D341Med (cell line): ENCODE data around the gene ATG101.
A peak's percentile ranks its signal among the peaks of the same experiment; 100 is the strongest.

ENCODE experiments used
- DNase-seq: peaks from one replicate; pipeline ENCODE4 v3.0.0; 2012; ENCODE audit warnings: low spot score

Gene ATG101

DNA sequence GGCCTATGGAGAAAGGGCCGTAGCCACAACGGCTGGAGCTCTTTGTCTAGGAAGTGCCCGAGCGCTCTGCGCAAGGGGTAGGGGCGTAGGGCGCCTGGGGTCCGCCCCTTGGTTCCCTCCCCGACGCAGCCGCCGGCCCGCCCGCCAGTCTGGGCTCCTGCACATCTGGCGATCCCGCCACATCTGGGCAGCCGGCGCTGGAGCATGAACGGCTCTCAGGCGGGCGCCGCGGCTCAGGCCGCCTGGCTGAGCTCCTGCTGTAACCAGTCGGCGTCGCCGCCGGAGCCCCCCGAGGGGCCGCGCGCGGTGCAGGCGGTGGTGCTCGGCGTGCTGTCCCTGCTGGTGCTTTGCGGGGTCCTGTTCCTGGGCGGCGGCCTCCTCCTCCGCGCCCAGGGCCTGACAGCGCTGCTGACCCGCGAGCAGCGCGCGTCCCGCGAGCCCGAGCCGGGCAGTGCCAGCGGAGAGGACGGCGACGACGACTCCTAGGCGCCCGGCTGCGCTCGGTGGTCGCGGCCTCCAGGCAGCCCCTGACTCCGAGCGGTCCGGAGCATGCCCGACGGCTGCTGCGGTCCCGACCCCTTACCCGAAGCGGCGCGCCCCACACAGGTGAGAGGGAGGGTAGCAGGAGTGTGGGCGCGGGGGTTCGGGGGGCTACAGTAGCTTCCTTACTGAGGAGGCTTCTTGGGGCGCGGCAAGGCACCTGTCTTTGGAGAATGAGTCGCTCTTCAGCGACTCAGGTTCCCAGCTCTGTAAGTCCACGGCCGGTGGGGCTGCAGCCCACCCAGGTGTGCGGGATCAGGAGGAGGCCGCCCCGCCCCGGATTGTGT is 10.0 kb downstream of the ATG101 start, which contains the start of gene SMIM41:
Gene SMIM41 (plus strand): TSS at position 129 of the 827 bp plus-strand sequence. CDS start 76 bp downstream, at position 205.
- DNase-seq, result peak; percentile 30

DNA sequence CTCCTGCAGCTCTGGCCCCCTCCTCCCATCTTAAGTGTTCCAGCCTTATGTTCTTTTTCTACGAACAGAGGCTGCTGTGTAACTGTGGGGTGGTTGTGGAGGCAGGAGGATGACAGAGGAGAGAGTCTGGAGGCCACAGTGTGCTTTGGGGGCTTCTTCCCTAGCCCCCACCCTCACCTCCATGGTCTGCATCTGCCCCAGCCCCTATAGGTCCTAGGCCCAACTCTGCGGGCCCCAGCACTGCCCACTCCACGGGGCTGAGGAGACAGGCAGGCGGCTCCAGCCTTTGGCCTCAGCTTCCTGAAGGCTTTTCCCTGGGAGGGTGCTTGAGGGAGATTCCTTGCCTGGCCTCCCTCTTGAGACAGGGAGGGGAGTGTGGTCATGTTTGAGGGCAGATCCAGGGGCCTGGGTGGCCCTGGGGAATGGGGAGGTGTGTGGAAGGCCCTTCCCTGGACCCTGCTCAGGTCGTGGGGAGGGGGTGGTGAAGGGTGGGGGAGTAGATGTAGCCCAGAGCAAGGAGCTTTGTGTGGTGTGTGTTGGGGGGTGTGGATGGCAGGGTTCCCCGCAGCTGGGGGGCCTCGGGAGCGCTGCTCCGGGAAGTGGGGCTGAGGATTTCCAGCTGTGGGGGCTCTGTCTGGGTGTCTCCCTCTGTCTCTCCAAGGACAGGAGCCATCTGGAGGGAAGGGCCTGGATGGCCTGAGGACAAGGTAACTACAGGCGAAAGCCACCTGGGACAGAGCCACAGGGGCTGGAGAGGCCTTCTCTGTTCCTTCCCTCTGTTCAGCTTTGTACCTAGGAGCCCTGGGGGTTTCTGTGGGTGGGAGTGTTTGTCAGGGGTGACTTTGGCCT is 10.8 kb downstream of the ATG101 start:
- DNase-seq, result peak; percentile 24

DNA sequence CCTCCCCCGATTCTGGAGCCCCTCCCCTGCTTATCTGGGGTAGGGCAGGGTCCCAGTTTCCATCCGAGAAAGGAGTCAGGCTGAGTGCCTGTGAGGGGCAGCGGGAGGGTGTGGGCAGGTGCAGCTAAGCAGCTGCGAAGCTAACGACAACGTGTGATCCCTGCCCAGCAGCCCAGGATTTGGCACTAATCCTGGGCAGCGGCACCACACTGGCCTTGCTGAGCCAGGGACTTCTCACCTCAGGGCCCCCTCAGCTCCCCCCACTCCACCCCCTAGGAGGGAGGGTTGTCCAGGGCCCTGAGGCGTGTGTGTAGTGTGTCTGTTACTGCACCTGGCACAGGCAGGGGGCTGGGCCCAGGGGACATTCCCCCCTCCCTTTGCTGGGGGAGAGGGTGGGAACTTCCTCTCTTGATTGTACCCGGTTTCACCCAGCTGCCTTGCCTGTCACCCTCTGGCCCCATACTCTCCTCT is 11.5 kb downstream of the ATG101 start:
- no peak for DNase-seq

DNA sequence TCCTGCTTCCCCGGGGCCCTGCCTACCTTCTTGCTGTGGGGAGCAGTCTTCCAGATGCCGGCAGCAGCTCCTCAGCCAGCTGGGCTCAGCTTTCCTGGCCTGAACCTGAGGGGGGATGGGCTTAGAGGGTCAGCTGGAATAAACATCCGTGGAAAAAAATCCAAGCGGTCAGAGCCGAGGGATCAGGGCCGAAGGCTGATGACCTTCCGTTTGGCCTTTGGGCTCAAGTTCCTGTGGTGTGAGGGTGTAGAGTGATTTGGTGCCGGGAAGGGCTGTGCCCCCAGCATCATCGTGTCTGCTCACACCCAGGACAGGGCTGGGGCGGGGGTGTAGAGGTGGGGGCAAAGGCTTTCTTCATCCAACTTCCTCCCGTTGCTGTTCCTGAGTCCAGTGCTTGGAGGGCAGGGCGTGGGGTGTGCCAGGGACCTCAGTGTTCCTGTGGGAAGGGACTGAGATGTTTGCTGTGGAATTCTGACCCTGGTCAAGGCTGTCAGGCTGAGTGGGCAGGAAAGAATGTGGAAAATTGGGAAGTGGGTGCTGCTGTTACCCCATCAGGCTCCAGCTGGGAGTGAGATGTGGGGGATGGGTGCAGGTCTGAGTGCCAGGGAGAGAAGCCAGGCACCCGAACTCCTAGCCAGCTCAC is 12.4 kb downstream of the ATG101 start:
- DNase-seq, result no peak

DNA sequence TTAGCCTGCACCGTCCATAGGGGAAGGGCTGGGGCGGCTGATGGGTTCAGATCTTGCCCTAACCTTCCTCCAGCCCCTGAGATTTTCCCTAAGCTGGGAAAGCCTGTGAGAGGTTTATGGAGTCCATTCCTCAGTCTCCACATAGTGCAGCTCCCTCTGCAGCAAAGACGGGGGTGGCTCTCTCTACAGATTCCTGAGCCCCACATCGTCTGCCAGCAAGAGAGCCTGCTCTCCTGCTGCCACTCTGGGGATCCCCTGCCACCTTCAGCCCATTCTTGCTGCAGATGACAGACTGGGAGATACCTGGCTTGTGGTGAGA is 12.8 kb downstream of the ATG101 start:
- DNase-seq, result no peak

DNA sequence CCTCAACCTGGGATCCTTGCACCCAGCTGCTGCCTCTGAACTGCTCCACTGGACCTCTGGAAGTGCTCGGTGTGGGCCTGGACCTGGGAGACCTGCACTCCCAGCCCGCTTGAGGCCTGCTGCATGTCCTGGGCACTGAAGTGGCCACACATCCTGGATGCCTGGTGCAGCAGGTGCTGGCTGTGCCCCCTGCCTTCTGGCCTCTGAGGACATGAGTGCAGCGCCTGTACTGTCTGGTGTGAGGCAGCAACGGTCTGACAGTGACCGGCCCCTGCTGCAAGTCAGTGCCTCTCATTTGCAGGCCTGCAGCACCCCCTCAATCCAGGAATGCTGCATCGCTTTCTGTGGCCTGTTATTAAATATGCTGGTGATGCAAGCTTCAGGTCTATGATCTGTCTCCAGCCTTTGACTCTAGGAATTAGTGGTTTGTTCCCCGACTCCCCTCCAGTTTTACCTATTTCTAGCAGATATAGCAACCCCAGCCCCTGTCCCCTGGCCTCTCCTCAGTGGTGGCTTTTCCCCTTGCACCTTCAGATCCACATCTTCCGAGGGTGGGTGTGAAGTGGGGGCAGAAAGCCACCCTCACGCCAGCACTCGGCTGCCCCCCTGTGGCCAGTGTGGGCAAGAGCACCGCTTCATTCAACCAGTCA is 13.3 kb downstream of the ATG101 start:
- DNase-seq, result peak; percentile 88

DNA sequence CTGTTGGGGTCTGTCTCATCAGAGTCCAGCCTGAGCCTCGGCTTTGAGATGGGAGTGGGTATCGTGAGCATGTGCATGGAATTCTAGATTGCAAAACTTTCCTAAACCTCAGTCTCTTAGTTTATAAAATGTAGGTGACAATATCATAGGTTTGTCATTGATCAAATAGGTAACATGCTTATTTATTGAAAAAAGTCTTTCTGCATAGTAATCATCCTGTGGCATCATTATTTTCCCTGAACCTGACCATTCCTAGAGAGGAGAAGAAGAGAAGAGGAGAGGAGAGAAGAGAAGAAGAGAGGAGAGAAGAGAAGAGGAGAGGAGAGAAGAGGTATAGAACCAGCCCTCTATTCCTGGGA is 13.8 kb downstream of the ATG101 start:
- DNase-seq, result no peak

DNA sequence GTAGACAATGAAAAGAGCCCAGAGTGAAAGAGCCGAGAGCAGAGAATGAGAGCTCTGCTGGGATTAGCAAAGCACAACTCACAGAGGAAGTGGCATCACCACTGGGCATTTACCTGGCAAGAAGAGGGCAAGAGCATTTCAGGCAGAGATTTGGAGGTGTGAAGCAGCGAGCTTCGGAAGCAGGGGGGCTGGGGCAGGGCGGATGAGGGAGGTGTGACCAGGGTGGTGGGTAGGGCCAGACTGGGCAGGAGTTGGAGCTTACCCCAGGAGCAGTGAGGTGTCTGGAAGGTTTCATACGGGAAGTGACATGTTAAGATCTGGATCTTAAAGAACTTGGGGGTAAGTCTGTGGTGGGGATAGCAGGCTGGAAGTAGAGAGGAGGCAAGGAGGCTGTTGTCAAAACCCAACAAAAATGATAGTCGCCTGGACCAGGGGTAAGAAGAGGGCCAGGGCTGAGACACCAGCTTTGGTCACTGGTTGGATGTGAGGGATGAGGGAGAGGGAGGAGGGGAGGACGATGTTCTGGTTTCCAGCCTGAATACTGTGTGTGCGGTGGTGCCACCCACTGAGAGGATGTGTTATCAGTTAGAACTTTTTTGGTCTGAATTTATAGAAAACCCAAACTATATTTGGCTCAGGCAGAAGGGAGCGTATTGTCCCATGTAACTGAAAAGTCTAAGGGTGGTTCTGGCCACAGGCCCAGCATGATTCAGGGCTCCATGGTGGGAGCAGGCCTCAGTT is 14.9 kb downstream of the ATG101 start:
- DNase-seq, result no peak

DNA sequence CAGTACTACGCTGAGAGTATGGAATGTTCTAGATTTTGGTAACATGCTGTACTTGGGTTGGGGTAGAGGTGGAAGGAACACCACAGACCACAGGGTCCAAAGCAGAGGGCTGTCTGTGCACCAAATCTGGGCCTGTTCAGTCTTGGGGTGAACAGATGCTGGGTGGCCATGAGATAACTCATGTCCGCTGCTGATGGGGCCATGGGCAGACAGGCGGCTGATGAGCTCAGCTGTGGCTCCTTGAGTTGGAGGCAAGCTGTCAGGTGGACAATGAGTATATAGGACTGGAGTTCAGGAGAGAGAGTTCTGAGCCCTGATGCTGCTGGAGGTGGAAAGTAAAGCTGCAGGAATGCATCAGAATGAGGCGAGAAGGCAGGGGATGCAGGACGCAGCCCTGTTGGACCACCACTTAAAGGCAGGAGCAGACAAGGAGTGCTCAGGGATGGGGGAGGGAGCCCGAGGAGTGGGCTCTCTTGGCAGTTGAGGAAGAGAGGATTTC is 16.0 kb downstream of the ATG101 start:
- DNase-seq, result peak; percentile 18

DNA sequence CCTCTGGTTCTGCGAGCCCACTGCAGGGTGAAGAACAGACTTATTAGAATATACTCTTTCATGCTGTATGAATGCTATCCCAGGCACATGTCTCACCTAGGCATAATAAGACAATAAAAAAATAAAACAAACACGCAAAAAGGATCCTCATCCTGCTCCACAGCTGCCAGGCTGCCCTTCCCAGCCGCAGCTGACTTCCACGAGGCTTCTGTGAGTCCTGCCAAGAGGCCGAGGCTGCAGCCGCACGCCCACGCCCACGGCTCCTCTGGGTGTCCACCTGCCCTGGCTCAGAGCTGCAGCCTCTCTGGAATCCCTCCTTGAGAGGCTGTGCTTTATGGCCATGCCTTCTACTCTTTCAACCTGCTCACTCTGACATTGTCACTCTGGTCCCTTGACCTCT is 16.6 kb downstream of the ATG101 start:
- no peak for DNase-seq

DNA sequence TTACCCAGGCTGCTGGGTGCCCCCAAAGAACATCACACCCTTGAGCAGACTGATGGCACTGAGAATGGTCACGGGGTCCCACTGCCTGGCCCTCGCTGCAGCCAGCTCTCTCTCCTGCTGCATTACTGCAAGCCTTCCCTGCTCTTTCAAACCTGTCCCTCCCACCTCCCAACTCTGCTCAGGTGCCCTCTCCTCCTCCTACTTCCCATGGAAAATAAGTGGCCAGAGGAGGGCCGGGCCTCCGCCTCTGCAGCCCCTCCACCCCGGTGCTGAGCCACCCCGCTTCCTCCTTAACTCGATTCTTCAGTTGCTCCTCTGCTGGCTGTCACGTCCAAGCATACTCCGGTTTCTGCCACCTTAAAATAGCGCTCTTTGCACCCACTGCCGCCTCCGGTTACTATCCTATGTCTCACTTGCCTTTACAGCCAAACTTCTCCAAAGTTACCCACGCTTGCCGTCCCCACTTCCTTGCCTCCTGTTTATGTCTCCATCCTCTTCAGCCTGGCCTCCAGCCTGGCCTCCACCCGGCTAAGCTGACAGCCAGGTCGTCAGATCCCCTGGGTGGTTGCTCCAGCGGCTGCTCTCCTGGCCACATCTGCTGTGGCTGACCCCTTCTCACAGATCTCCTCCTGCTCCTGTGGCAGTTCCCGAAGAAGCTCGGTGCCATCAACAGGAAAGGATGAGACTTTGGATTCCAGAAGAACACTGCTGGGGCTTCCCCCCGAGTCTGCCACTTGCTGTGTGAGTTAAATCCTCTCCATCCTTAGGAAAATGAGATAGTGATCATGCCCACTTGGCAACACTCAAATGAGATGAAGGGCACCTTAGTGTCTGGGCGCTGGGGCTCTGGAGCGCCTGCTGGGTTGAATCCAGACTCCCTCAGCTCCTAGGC is 17.4 kb downstream of the ATG101 start:
- no peak for DNase-seq

DNA sequence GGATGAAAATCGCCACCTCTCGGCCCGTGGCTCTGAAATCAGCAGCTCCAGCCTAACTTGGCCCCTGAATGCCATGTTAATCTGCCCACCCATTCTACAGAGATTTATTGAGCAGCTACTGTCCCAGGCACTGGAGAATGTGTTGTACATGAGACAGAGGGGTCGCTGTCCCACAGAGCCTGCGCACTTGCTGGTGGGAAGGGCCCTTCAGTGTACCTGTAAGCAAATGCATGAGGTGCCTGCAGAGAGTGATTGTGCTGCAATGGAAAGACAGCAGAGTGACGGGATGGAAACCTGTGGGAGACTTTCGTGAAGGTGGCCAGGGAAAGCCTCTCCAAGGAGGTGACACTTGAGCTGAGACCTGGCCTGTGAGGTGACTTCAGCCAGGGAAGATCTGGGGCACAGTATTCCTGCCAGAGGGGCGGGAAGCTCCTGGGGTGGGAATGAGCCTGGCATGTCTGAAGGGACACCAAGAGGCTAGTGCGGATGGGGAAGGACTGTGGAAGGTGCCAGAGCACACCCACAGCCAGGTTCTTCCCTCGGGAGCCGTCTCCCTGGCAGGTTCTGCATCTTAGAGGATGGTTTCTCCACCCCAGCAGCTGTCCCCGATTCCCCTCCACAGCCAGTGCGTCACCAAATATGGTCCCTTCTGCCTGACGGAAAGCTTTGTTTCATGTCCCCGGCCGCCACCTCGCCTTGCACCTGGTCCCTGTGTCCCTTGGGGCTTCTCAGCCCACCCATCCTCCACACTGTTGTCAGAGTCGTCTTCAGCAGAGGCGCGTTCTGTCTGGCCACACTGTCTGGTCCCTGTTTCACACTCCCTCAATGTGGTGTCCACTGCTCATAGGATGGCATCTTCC is 18.4 kb downstream of the ATG101 start:
- peak; percentile 63 for DNase-seq

DNA sequence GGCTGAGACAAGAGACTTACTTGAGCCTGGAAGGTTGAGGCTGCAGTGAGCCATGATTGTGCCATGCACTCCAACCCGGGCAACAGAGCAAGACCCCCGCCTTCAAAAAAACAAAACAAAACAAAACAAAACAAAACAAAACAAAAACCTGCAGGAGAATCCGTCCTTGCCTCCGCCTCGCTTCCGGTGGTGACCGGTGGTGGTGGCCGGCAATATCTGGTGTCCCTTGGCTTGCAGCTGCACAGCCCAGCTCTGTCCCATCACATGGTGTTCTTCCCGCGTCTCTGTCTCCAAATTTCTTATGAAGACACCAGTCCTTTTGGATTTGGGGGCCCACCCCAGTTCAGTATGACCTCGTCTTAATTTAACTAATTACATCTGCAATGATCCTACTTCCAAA is 19.7 kb downstream of the ATG101 start:
- DNase-seq, result no peak

DNA sequence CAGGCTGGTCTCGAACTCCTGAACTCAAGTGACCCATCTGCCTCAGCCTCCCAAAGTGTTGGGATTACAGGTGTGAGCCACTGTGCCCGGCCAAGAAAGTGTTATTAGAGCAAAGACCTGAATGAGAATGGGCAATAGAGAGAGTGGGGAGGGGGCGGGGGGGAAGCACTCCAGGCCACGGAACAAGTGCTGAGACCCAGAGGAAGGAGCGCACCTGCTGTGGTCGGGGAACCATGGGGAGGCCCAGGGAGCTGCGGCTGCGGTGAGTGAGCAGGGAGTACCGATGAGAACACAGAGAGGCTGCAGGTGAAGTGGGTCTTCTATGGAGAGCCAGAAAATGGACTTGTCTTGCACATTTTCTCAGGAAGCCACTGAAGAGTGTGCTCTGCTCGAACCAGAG is 20.5 kb downstream of the ATG101 start:
- DNase-seq, result no peak

DNA sequence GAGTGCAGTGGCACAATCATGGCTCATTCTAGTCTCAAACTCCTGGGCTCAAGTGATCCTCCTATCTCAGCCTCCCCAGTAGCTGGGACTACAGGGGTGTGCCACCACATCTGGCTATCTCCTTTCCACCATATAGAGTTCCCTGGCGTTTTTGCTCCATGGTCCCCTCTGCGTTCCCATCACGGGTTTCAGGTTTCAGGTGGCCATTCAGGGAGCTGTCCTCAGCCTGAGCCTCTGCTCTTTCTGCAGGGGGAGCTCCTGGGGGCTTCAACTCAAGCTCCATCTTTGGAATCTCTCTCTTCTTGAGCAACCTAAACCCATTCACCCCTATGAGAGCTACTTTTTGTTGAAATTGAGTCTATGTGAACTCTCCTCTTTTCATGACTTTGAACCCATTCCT is 21.3 kb downstream of the ATG101 start:
- DNase-seq, result no peak

DNA sequence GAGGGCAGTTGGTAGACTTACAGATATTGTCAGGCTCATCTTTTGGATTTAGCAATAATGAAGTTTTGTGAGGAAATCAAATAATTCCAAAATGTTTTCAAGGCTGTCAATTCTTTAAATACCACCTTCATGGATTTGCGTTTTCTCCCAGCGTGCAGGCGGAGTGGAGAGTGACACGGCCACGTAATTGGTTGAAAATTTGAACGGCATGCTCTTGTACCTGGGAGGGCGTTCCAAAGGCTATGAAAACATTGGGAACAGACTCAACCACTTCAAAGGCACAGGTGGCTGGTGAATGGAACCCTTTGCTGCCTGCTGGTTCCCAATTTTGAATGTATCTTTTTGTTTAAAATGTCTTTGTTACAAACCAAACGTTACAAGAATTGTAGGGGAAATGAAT is 22.1 kb downstream of the ATG101 start:
- no peak for DNase-seq

DNA sequence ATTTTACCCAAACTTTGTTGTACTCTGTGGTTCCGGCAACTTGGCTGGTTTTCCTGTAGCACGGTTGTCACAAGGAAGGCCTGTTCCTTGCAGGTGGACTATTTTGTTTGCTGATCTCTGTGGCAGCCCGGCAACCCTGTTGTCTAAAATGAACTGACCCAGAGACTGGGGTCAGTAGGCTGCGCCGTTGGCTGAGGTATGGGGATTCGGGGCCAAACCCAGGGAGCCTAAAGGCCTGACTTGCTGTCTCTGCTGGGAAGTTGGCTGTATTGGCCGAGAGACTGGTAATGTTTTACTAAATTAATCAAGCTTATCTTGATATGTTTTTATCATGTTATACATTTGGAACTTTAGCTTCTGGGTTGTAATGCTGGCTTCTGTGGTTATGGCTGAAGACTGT is 23.6 kb downstream of the ATG101 start:
- no peak for DNase-seq

DNA sequence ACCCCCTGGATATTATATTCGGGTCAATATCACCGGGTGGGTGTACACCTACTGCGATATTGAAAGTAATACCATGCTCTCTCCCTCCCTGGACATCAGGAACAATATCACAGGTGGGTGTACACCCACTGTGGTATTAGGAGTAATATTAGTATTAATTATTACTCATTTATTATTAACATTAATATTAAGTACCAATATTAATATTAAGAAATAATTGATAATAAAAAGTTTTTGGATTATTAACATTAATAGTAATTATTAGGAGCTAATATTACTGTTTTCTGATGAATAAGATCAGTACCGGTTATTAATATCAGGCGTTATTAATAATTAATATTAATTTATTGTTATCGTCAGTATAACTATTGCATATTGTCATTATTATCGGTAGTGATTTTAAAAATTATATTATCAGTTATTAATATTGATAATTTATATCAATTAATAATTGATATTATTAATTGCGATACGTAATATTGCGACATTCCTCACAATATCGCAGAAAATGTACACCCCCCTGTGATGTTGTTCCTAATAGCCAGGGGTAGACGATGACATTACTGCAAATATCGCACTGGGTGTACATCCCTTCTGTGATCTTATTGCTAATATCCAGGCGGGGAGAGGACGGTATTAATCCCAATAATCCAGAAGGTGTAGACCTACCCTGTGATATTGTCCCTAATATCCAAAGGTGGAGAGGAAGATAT is 26.7 kb downstream of the ATG101 start:
- DNase-seq, result no peak
